K562 (cell line): Measurements from ENCODE around the gene TALDO1. TPM values are rescaled to one million over a fixed set of nuclear protein-coding genes. Genes with fewer than 3 reads are reported as not detected.
A peak's percentile ranks its signal among the peaks of the same experiment; 100 is the strongest.

Experiments
- ARID2 ChIP-seq: fragments of 450-650 bp; IDR thresholded peaks from 2 replicates; pipeline ENCODE4 v1.6.1; 2017; ENCODE audit warnings: antibody characterized with exemption, mild to moderate bottlenecking
- CTBP1 ChIP-seq: fragments of 450-650 bp; IDR thresholded peaks from 2 replicates; pipeline ENCODE4 v1.6.1; 2016; ENCODE audit warnings: borderline replicate concordance
- CXXC5 ChIP-seq: fragments of 250-450 bp; sonication (Bioruptor Pico); IDR thresholded peaks from 2 replicates; pipeline ENCODE4 v1.8.0; 2022; ENCODE audit warnings: inconsistent platforms, mild to moderate bottlenecking, moderate library complexity
- E2F1 ChIP-seq: sonication (generic); formaldehyde crosslinking; IDR thresholded peaks from 2 replicates; pipeline ENCODE4 v1.8.1; 2023; ENCODE audit warnings: mild to moderate bottlenecking, missing genetic modification reagents, moderate library complexity
- EGR1 ChIP-seq: fragments of 450-650 bp; conservative IDR thresholded peaks from 2 replicates; pipeline ENCODE4 v1.6.1; 2017; ENCODE audit warnings: mild to moderate bottlenecking
- FOXJ3 ChIP-seq: sonication (generic); formaldehyde crosslinking; IDR thresholded peaks from 2 replicates; pipeline ENCODE4 v1.4.0; 2020; ENCODE audit warnings: mild to moderate bottlenecking, missing genetic modification reagents
- GABPA ChIP-seq: fragments of 200-800 bp; sonication (Bioruptor generic); conservative IDR thresholded peaks from 2 replicates; pipeline ENCODE4 v1.6.1; 2016; ENCODE audit warnings: low read depth, missing genetic modification characterization, missing compliant biosample characterization
- HCFC1 ChIP-seq: IDR thresholded peaks from 2 replicates; pipeline ENCODE4 v1.6.1; 2012; ENCODE audit warnings: low read depth, low read length, improper control_type of control experiment
- HDAC1 ChIP-seq, 2 experiments: fragments of 450-650 bp; IDR thresholded peaks; 2 replicates each; pipeline ENCODE4 v1.6.1; 2016 to 2017; ENCODE audit warnings: inconsistent platforms in 1 of 2, mild to moderate bottlenecking in 1 of 2, moderate library complexity in 1 of 2
- HEY1 ChIP-seq: fragments of 250-450 bp; sonication (Bioruptor Pico); IDR thresholded peaks from 2 replicates; pipeline ENCODE4 v1.5.0; 2020; ENCODE audit warnings: mild to moderate bottlenecking, moderate library complexity, borderline replicate concordance
- HMGN3 ChIP-seq: IDR thresholded peaks from 2 replicates; pipeline ENCODE4 v1.6.1; 2011; ENCODE audit warnings: borderline replicate concordance, low read depth, mild to moderate bottlenecking, mixed read lengths, low read length; ENCODE audit not compliant: insufficient read length; ENCODE audit errors: extremely low read depth
- HMGXB4 ChIP-seq: sonication (generic); formaldehyde crosslinking; IDR thresholded peaks from 2 replicates; pipeline ENCODE4 v1.8.1; 2023; ENCODE audit warnings: mild to moderate bottlenecking, missing genetic modification reagents
- POLR2G ChIP-seq: fragments of 200-400 bp; formaldehyde crosslinking; IDR thresholded peaks from 2 replicates; pipeline ENCODE4 v1.6.1; 2017; ENCODE audit warnings: low read depth, mild to moderate bottlenecking, antibody characterized with exemption, low read length, moderate library complexity
- RBM22 ChIP-seq: fragments of 200-400 bp; formaldehyde crosslinking; IDR thresholded peaks from 2 replicates; pipeline ENCODE4 v1.6.1; 2018; ENCODE audit warnings: low read length, low read depth; ENCODE audit not compliant: poor library complexity, severe bottlenecking
- RCOR1 ChIP-seq, 2 experiments: IDR thresholded peaks; 2 replicates each; pipeline ENCODE4 v1.6.1; 2012; ENCODE audit warnings: low read depth in 2 of 2, low read length in 2 of 2, borderline replicate concordance in 1 of 2, improper control_type of control experiment in 1 of 2
- SAFB ChIP-seq: fragments of 200-400 bp; formaldehyde crosslinking; IDR thresholded peaks from 2 replicates; pipeline ENCODE4 v1.6.1; 2017; ENCODE audit warnings: low read depth, low read length, borderline replicate concordance
- SMAD1 ChIP-seq: fragments of 150-350 bp; IDR thresholded peaks from 2 replicates; pipeline ENCODE4 v1.6.1; 2014; ENCODE audit warnings: low read length, low read depth; ENCODE audit not compliant: partially characterized antibody
- SREBF1 ChIP-seq: fragments of 150-350 bp; IDR thresholded peaks from 2 replicates; pipeline ENCODE4 v1.6.1; 2014; ENCODE audit warnings: antibody characterized with exemption, low read depth, low read length, borderline replicate concordance
- XRCC4 ChIP-seq: IDR thresholded peaks from one replicate; pipeline ENCODE4 v1.6.1; 2011; ENCODE audit not compliant: insufficient read depth, insufficient read length; ENCODE audit errors: extremely low read depth
- ZBTB5 ChIP-seq: fragments of 450-650 bp; IDR thresholded peaks from 2 replicates; pipeline ENCODE4 v1.6.1; 2017; ENCODE audit warnings: antibody characterized with exemption
- ZNF134 ChIP-seq: fragments of 250-450 bp; sonication (Bioruptor Pico); conservative IDR thresholded peaks from 2 replicates; pipeline ENCODE4 v1.4.0; 2020
- ZNF143 ChIP-seq: sonication (generic); formaldehyde crosslinking; IDR thresholded peaks from 2 replicates; pipeline ENCODE4 v1.9.0; 2022; ENCODE audit warnings: mild to moderate bottlenecking, missing genetic modification reagents
- polyA plus RNA-seq, 8 experiments: library from polyadenylated mRNA; depleted of rRNA in 4 of 8; stranded (reverse) in 5 of 8; unstranded in 3 of 8; fragments of >200 nt; fragmentation: Nextera tagmentation in 2 of 8; fragmentation: Illumina TruSeq in 1 of 8; extraction: Ambion mirVana in 2 of 8; extraction: Trizol in 1 of 8; gene quantifications; 2 replicates each; pipeline versions ENCODE4 v1.2.1 to v1.2.3, GENCODE V29; 2011 to 2014; ENCODE audit warnings: inconsistent platforms in 1 of 8, missing spikeins in 1 of 8
- total RNA-seq, 7 experiments: library from RNA; depleted of rRNA in 6 of 7; stranded (reverse); fragments of >200 nt in 6 of 7; fragmentation: Illumina TruSeq in 2 of 7; extraction: Trizol in 2 of 7; gene quantifications; 2 replicates each; pipeline versions ENCODE4 v1.2.1 to v1.2.3, GENCODE V29; 2011 to 2021; ENCODE audit warnings: low replicate concordance in 1 of 7

The TALDO1 gene
- total and polyA plus RNA-seq, 9 of the 15 experiments (the other 6 are each of a cell fraction or from before 2014, with no cell fraction given): 260 to 541 (median 441) TPM

- TF ChIP-seq ZBTB5: no peak
- TF ChIP-seq SMAD1: no peak
- TF ChIP-seq XRCC4: no peak
- no peak for TF ChIP-seq E2F1
- TF ChIP-seq RCOR1 (IDR thresholded peaks at IDR 0.05; ENCODE audit: borderline replicate concordance in 1 of 2, low read depth in 2 of 2, low read length in 2 of 2): peak; percentile 77 to 99; a peak in 3 of 4 replicates
- TF ChIP-seq ARID2: no peak
- no peak for TF ChIP-seq RBM22
- peak; percentile 80 for TF ChIP-seq ZNF143
- no peak for TF ChIP-seq HEY1 (CRISPR knock-in tag)
- TF ChIP-seq HCFC1: no peak
- no peak for TF ChIP-seq ZNF134 (CRISPR knock-in tag)
- no peak for TF ChIP-seq HMGXB4 (CRISPR knock-in tag)
- TF ChIP-seq HMGN3: peak; percentile 57
- peak in 1 of 2 experiments; percentile 32; a peak in 1 of 4 replicates for TF ChIP-seq HDAC1 (IDR thresholded peaks at IDR 0.05)
- no peak for TF ChIP-seq FOXJ3 (CRISPR knock-in tag)
- peak; percentile 79; the same call in 1 of the 2 replicates for TF ChIP-seq CTBP1
- no peak for TF ChIP-seq SAFB
- TF ChIP-seq SREBF1: no peak
- peak; percentile 46; the same call in 1 of the 2 replicates for TF ChIP-seq POLR2G
- peak; percentile 50; the same call in 1 of the 2 replicates for TF ChIP-seq CXXC5 (CRISPR knock-in tag)
- no peak for TF ChIP-seq GABPA (tag)
- peak; percentile 26; the same call in 1 of the 2 replicates for TF ChIP-seq EGR1
Observed at GRCh38 chr11:789943-790342, 42.7 kb downstream of the TALDO1 start, which contains the start of gene CEND1 (continued).
